GM18517 (cell line): ENCODE data around the gene JCHAIN.
"Not testable (repeated sequence)": the region's sequence is repeated elsewhere in the genome, so short reads cannot be mapped to it uniquely, and the experiment has no call there.

ENCODE experiments used
- ATAC-seq: cut with Tn5 transposase; IDR thresholded peaks from one replicate; pipeline ENCODE4 v1.9.1; 2021; ENCODE audit warnings: mild to moderate bottlenecking, moderate library complexity; ENCODE audit not compliant: unreplicated experiment

The JCHAIN gene

GRCh38 chr4:70666369-70666768 is at the start of gene JCHAIN:
TSS of gene JCHAIN (minus strand) at chr4:70666508. CDS start at chr4:70666490, 18 bp downstream.
- peak; percentile 56 for ATAC-seq

DNA sequence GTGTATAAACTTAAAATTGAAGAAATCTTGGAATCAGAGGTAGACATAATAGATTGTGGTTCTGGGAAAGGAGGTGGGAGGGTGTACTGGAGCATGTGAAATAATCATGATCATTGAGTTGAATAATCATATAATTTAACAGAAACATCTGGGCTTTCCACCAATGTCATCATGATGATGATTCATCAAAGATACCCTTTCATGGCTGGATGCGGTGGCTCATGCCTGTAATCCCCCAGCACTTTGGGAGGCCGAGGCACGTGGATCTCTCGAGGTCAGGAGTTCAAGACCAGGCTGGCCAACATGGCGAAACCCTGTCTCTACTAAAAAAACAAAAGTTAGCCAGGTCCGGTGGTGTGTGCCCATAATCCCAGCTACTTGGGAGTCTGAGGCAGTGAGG is 48.8 kb upstream of the JCHAIN start:
- peak; percentile 17 for ATAC-seq

DNA sequence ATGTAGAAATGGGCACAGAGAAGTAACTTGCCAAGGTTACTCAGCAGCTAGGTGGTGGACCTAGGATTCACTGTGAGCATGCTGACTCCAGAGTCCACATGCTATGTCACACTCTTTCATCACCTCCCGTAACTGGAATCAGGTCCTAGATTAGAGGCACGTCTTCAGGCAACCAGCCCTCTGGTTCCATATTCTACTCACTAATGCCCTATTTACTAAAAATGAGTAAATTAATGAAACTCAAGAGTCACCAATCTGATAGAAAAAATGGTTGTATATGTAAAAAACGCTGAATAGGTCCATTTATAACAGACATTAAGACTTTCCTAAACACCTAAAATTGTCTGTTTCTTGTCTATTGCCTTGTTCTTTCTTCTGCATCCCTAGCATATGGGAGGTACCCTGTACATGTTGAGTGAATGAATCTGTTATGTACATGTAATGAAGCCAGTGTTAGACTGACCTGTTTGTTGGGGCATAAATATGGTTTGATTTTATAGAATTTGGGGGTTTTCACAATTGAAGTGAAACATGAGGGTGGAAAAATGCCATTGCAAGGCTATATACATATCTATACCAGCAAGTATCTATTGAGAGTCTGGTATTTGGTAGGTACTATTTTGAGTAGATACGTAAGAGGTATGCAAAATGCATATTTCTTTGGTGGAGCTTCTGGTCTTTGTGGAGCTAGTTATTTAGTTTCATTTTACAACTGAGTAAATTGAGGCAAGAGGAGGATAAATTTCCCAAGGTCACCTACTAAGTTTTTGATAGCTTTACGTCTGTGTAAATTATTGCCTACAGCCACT is 48.0 kb upstream of the JCHAIN start:
- peak; percentile 65 for ATAC-seq

GRCh38 chr4:70713453-70714078 is 47.3 kb upstream of the JCHAIN start:
- peak; percentile 32 for ATAC-seq

GRCh38 chr4:70712604-70713452 is 46.5 kb upstream of the JCHAIN start:
- ATAC-seq: no peak

- no peak for ATAC-seq
Observed at GRCh38 chr4:70712150-70712549, 45.8 kb upstream of the JCHAIN start.

DNA sequence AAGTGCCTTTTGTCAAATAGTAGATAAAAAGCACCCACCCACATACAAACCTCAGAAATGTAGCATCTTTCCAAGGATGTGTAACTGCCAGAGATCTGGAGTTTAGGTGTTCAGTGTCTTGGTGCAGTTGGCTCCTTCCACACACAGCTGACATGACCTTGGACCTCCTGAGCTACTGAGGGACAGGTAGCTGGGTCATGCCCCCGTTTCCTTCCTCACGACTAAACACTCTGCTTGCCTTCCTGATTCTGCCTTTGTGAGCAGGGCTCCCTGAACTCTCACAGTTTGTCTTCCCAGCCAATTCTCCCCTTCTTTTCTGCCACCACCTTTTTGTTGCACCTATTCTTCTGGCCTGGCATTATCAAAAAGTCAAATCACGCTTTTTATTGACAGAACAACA is 45.3 kb upstream of the JCHAIN start:
- ATAC-seq: no peak

DNA sequence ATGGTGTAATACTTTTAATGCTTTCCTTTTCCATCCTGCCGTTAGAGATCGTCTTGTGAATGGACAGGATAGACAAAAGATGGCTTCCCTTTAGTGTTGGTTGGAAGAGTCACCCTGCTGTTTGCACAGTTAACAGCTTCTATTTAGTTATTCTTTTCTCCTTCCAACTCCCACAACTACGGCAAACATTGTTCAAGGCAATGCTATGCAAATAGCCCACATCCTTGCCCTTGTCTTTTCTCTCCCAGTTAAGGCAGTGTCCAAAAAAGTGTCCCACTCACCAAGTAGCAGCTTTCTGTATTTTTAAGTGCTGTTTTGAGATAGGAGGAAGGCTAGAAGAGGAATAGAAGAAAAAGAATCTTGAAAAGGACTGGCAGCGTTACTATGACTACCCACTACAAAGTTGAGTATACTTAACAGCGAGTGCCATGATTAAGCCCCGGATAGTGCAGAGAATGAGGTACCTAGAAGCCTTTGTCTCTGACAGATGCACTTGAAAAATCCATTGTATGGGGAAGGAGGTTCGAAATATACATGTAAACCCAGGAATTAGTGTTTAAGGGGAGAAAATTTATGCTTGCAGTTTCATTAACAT is 43.4 kb upstream of the JCHAIN start:
- ATAC-seq: no peak

GRCh38 chr4:70706516-70706915 is 40.2 kb upstream of the JCHAIN start:
- no peak for ATAC-seq

DNA sequence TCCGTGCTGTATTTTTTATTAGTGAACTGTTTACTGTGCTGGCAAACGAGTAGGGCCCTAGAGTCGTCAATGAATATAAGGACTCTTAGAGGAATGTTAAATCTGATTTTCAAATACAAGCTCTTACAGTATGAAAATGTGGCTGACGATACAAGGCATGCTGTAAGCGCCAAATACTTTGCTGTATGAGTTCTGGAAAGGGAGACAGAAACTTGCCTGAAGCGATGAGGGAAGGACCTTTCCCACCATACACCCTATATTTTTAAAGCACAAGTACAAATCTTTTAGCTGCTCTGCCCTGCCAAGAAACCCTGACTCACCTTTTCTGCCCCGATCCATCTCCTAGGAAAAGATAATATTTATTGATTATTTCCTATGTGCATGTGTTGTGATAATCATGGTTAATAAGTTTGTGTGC is 39.7 kb upstream of the JCHAIN start:
- ATAC-seq: no peak

DNA sequence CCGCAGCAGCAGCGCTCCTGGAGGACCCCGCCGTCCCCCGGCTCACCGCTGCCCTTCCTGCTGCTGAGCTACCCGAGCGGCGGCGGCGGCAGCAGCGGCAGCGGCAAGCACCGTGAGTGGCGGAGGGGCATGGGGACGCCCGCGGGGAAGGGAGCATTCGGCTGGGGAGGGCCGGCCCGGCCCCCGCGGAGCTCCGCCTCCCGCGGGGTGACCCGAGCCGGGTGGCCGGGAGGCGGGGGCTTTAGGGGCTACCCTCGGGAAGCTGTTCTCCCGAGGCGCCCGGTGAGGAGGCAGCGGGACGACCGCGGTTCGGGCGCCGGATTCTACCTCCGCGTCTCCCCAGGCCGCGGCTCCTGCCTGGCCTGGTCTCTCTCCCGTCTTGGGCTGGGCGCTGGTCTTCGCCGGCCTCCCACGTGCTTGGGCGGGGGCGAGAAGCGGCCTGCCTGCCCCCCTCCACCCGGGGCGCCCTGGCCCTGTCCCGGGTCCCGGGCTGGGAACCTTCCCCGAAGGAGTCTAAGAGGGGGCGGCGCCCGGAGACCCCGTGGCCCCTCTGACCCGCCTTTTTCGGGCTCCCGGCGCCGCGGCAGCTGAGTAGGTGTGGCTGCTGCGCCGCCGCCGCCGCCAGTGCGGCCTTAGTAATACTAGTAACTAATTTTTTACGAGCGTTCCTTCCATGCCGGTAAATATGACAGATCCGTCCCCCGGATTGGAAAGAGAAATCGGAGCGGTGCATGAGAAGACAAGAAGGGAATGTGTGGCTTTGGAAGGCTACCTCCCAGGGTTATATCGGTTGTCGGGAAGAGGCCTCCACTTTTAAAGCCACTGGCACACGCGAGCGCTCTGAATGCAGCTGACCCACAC is 39.1 kb upstream of the JCHAIN start:
- peak; percentile 59 for ATAC-seq

GRCh38 chr4:70704931-70705182 is 38.5 kb upstream of the JCHAIN start:
- ATAC-seq: peak; percentile 43

- ATAC-seq: peak; percentile 62
Observed at GRCh38 chr4:70704215-70704930, 38.1 kb upstream of the JCHAIN start.

GRCh38 chr4:70703619-70704214 is 37.4 kb upstream of the JCHAIN start:
- ATAC-seq: no peak

DNA sequence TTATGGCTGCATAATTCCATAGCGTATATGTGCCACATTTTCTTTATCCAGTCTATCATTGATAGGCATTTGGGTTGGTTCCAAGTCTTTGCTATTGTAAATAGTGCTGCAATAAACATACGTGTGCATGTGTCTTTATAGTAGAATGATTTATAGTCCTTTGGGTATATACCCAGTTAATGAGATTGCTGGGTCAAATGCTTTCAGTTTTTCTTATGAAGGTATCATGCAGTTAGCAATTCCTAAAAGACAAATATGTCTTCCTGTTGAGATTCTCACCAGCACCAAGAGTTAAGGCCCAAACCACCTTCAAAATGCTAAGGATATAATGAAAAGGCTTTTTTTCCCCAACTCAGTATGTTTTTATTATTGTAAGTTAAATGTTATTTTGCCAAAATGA is 36.3 kb upstream of the JCHAIN start:
- not testable (repeated sequence) for ATAC-seq

GRCh38 chr4:70701271-70701670 is 35.0 kb upstream of the JCHAIN start:
- no peak for ATAC-seq

DNA sequence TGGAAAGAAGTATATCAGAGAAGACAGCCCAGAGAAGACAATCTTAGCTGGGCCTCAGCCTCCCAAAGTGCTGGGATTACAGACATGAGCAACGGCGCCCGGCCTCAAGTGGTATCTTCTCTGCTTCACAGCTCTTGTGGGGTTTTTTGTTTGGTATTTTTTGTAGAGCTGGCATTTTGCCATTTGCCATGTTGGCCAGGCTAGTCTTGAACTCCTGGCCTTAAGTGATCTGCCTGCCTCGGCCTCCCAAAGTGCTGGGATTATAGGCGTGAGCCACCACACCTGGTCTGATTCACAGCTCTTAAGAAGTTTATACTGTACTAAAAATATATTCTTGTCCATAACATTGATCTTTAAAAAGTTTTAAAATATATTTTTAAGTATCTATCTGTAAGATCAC is 34.4 kb upstream of the JCHAIN start:
- no peak for ATAC-seq

DNA sequence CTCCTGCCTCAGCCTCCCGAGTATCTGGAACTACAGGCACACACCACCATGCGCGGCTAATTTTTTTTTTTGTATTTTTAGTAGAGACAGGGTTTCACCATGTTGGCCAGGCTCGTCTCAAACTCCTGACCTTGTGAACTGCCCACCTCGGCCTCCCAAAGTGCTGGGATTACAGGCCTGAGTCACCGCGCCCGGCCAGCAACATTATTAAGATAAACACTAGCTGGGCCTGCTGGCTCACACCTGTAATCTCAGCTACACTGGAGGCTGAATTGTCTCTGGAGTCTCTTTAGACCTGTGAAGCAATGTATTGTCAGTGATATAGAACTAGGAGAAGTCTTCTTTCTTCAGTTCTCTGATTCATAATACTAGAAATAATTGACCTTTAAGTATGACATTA is 32.1 kb upstream of the JCHAIN start:
- ATAC-seq: not testable (repeated sequence)

DNA sequence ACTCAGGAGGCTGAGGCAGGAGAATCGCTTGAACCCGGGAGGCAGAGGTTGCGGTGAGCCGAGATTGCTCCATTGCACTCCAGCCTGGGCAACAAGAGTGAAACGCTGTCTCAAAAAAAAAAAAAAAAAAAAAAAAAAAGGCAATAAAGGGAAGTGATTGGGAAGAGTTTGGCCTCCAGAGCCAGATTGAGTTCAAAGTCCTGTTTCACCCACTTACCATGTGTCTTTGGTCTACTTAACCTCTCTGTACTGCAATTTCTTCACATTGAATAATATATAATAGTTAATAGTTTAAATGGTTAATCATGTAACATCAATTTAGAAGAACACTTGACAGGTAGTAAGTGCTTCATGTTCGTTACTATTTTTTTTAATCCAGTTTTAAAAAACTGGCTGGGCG is 28.3 kb upstream of the JCHAIN start:
- not testable (repeated sequence) for ATAC-seq
